NCI-H146 (cell line): Measurements from ENCODE around the gene IGHMBP2.

Experiments used
- DNase-seq: peaks from one replicate; lab custom pipeline; 2025; lab: John Stamatoyannopoulos, UW

Gene IGHMBP2

DNA sequence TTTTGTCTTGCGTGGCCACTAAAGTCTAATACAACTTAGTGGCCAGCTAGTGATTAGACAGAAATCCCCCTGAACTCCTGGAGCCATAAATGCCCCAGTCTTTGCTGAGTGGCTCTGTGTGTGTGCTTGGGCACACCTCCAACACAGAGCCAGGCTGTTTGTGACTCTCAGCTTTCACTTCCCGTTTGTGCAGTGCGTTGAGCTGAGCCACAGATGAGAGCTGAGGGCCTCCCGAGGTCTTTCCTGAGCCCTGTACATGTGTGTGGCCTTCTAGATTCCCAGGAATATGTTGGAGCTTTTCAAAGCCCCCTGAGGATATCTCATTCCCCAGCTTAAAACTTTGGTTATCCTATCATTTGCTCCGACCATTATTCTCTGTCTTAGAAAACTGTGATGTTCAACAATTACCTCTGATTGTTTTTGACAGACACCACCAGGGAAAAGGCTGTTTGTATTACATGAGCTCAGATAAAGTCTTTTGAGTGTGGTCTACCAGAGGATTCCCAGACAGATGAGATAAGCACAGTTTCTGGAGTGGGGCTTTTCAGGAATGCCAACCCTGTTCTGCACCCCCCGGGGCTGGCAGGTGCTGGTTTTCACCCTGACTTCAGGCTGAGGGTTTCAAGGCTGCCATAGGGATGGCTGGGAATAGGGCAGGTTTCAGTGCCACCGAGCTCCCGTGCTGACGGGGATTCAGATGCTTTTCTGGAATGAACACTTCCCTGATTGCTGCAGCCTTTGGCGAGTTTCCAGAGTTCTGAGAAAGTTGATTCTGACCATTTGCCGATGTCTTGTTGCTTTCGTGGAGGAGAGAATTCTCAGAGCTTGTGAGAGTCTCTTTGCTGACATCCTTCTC is 23.8 kb downstream of the IGHMBP2 start:
- no peak for DNase-seq

DNA sequence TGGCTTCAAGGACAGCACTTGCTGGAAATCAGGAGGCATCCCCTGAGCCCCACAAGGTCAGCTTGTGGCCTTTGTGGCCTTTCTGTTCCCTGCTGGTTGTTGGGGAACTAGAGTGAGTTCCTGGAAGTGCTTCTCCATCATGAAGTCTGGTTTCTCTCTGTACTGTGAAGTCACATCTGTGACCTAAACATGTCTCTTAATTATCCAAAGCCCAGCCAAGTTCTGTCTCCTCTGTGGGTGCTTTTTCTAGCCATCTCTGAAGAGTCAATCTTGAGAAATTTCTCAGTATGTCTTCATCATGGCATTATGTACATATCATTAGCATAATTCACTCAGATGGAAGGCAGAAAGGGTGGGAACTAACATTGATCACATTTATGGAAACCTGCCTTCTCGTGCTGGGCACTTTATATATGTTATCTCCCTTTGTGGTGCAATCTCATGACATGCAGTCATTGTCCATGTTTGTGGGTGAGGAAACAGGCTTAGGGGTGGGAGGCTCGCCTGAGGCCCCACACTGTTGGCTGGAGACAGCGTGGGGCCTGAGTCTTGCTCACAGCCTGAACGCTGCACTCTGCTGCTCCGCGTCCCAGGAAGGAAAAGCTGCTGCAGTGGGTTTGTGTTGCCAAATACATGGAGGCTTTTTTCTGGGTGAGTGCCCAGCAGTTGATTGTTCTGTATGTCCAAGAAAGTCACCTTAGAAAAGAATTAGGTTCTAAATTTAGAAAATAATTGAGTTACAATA is 24.6 kb downstream of the IGHMBP2 start:
- no peak for DNase-seq

GRCh38 chr11:68929135-68929534 is 25.4 kb downstream of the IGHMBP2 start:
- DNase-seq: no peak

DNA sequence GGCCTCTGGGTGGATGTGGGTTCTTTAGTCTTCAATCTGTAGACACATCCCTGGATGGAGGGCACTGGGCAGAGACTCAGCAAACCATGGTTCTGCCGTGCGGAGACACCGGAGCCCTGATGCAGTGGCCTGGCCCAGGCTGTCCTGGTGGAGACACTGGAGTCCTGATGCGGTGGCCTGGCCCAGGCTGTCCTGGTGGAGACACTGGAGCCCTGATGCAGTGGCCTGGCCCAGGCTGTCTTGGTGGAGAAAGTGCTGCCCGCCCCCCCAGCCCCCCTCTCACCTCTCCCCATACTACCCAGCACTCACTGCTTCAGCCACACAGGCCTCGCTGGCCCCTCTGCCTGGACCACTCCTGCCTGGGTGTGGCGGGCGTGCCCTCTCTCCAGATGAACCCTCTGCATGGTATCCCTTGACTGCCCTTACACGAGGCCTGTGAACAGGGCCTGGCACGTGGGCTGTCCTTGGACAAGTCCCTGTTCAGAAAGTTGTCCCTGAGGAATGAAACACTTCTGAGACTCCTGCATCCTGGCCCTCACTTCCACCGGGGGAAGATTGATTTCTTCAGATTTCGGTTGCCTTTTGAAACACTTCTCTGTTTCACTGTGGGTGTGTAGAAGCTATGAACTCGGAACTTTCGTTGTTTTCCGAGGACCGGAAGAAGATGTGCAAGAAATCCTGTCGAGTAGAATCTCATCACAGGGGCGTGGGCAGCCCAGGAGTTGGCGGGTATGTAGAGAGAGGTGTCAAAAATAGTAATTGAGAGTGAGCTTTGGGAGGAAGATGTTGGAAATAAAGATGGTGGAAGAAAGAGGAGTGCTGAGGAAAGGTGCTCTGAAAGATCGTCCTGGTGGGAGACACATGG is 26.2 kb downstream of the IGHMBP2 start:
- DNase-seq: no peak

- DNase-seq: no peak
Observed at GRCh38 chr11:68930991-68931855, 27.5 kb downstream of the IGHMBP2 start.

- DNase-seq: no peak
Observed at GRCh38 chr11:68931911-68932310, 28.2 kb downstream of the IGHMBP2 start.

DNA sequence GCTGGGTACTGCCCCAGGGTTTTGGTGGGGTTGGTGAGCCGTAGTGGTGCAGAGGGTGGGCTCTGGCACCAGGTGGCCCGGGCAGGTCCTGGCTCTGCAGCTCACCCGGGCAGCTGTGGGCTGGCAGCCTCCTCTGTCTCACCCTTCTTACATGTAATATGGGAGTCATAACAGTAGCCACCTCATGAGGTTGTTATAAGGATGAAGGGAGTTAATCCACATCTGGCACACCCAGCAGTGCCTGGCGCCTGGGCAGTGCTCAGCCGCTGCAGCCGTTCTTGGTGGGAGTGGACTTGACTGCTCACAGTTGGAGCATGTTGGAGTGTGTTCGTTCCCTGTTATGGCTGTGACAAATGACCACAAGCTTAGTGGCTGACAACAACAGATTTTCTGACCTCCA is 28.7 kb downstream of the IGHMBP2 start:
- DNase-seq: no peak

- no peak for DNase-seq
Observed at GRCh38 chr11:68932933-68933577, 29.4 kb downstream of the IGHMBP2 start.

DNA sequence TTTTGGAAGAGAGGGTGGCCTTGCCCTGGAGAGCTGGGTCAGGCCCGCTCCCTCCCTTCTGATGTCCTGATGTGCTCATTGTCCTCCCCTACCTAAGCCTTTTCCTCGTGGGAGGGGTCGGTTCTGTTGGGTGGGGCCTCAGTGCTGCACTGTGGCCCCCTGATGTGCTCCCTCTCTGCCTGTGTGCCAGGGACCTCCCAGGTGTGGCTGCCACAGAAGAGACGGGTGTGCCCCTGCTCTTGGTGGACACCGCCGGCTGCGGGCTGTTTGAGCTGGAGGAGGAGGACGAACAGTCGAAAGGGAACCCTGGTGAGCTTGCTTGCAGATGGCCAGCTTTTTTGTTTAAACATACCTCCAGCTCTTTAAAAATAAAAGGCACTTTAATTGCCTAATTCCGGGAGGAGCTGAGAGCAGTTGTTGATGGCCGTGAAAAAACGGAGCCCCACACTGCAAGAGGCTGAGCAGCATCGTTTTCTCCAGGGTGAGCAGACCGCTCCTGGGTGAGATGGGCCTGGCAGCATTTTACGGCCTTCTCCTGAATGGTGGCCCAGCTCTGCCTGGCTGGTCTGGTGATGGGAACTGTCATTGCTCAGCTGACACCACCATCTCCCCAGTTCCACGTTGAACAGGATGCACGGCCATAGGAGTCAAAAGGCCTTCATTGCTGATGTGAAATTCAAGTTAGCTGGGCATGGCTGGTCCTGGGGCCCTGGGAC is 30.1 kb downstream of the IGHMBP2 start:
- peak; percentile 94 for DNase-seq

GRCh38 chr11:68934321-68934645 is 30.6 kb downstream of the IGHMBP2 start:
- DNase-seq: peak; percentile 37

DNA sequence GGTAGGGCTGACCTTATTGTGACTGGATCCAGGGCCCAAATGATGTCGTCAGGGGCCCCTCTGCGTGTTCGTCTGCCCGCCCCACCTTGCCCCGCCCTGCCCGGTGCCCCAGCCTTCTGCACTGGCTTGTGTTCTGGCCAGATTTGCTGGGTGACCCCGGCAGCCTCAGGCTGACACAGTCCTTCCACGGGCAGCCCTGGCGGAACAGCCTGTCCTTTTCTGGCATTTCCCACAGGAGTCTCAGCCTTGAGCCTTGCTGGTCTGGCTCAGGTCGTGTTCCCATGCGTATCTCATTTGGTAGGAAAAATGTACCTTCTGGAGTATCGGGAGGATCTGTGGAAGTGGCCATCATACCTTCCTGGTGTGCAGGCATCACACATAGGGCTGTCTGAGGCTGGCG is 31.0 kb downstream of the IGHMBP2 start:
- DNase-seq: no peak

DNA sequence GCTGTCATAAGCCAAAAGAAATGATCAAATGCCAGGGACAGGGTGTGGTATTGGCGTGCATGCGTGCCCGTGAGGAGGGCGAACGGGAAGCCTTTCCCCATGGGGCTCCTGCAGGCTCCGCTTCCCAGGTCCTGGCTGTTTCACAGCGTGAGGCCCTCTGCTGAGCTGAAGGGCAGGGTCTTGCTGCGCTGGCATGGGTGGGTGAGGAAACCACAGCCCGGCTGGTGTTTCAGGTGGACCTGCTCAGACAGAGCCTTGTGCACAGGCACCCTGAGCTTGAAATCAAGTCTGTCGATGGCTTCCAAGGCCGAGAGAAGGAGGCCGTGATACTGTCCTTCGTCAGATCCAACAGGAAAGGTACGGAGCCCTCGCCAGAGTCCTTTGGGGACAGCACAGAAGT is 31.4 kb downstream of the IGHMBP2 start:
- no peak for DNase-seq

DNA sequence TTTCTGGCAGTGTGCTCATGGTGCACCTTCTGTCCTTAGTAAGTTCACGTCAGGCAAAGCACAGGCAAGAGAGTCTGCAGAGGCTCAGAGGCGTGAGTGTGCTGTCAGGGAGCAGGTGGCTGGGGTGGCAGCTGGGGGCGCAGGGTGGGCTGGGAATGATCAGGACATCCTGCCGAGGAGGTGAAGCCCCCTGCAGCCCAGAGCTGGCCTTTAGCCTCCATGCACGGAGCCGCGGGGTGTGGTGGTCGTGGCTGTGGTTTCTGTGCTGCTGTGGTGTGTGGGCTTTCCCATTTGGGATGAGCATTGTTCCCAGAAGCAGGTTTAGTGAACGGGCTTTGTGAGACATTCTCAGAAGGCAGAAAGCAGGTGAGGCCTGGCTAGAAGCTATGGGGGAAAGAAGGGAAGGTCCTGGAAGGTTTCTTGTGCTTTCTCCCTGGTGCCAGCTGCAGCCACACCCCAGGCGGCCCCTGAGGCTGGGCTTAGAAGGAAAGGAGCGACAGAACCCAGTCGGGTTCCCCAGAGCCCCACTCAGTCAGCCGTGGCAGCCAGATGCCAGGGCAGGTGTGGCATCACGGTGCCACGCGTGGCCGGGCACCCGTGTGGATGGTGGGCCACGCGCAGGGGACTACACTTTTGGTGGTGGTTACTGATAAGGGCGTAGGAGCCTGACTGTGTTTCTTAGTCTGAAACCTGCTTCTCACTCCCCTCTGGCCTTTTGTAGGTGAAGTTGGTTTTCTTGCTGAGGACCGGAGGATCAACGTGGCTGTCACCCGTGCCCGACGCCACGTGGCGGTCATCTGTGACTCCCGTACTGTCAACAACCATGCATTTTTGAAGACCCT is 32.0 kb downstream of the IGHMBP2 start:
- no peak for DNase-seq

DNA sequence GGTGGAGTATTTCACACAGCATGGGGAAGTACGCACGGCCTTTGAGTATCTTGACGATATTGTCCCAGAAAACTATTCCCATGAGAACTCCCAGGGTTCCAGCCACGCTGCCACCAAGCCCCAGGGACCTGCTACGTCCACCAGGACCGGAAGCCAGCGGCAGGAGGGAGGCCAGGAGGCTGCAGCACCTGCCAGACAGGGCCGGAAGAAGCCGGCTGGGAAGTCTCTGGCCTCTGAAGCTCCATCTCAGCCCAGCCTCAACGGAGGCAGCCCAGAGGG is 32.6 kb downstream of the IGHMBP2 start:
- no peak for DNase-seq

GRCh38 chr11:68936676-68937620 is 33.3 kb downstream of the IGHMBP2 start:
- DNase-seq: no peak

- no peak for DNase-seq
Observed at GRCh38 chr11:68938088-68938487, 34.4 kb downstream of the IGHMBP2 start.

GRCh38 chr11:68938816-68939582 is 35.3 kb downstream of the IGHMBP2 start:
- no peak for DNase-seq
